ENCODE results near the gene CDK10. TPM values are rescaled to one million over a fixed set of nuclear protein-coding genes. Genes with fewer than 3 reads are reported as not detected.

CDK10 gene
- total RNA-seq, 6 experiments from 2014 or later = 45.5 to 61.7 (median 48.6) TPM

- Mint-ChIP-seq H3K36me3 (ENCODE audit: low read depth) (peaks cover 34% of the 10 kb centered on the region), H3K9me3 (no peaks in the 10 kb centered on the region), H3K4me3 (no peak overlapping the region), H3K27ac (no peak overlapping the region), H3K27me3 (ENCODE audit: insufficient read depth) (peaks cover 8% of the 10 kb centered on the region), H3K4me1 (ENCODE audit: low read depth) (no peaks in the 10 kb centered on the region)
- no peak for DNase-seq
- no peak for TF ChIP-seq CTCF (IDR thresholded peaks at IDR 0.05)
Measured at GRCh38 chr16:89729863-89730593, 43.5 kb downstream of the CDK10 start.

- TF ChIP-seq CTCF (IDR thresholded peaks at IDR 0.05) = no peak
- H3K36me3 Mint-ChIP-seq (ENCODE audit: low read depth) = peaks cover 40% of the 10 kb centered on the region
- H3K4me1 Mint-ChIP-seq (ENCODE audit: low read depth) = no peaks in the 10 kb centered on the region
- no peaks in the 10 kb centered on the region for H3K9me3 Mint-ChIP-seq
- peaks cover 8% of the 10 kb centered on the region for H3K27me3 Mint-ChIP-seq (ENCODE audit: insufficient read depth)
- H3K4me3 Mint-ChIP-seq = no peak overlapping the region
- no peak overlapping the region for H3K27ac Mint-ChIP-seq
- no peak for DNase-seq
Measured at GRCh38 chr16:89730610-89731234, 44.2 kb downstream of the CDK10 start.

GRCh38 chr16:89732142-89732917 is 45.8 kb downstream of the CDK10 start:
- Mint-ChIP-seq H3K36me3 (ENCODE audit: low read depth) (peaks cover 35% of the 10 kb centered on the region), H3K4me3 (no peak overlapping the region), H3K27ac (peak overlapping the region; percentile 36; the same call in 1 of the 2 replicates), H3K9me3 (no peaks in the 10 kb centered on the region), H3K4me1 (ENCODE audit: low read depth) (no peaks in the 10 kb centered on the region), H3K27me3 (ENCODE audit: insufficient read depth) (peaks cover 8% of the 10 kb centered on the region)
- TF ChIP-seq CTCF (IDR thresholded peaks at IDR 0.05) = no peak
- no peak for DNase-seq

- H3K9me3 Mint-ChIP-seq = no peaks in the 10 kb centered on the region
- H3K4me1 Mint-ChIP-seq (ENCODE audit: low read depth) = no peaks in the 10 kb centered on the region
- H3K4me3 Mint-ChIP-seq = no peak overlapping the region
- no peak for DNase-seq
- TF ChIP-seq CTCF (IDR thresholded peaks at IDR 0.05) = no peak
- H3K27me3 Mint-ChIP-seq (ENCODE audit: insufficient read depth) = peaks cover 8% of the 10 kb centered on the region
- peaks cover 35% of the 10 kb centered on the region for H3K36me3 Mint-ChIP-seq (ENCODE audit: low read depth)
- no peak overlapping the region for H3K27ac Mint-ChIP-seq
Measured at GRCh38 chr16:89732918-89733242, 46.4 kb downstream of the CDK10 start.

GRCh38 chr16:89733322-89733721 is 46.8 kb downstream of the CDK10 start:
- H3K4me3 Mint-ChIP-seq = no peak overlapping the region
- no peak for DNase-seq
- no peaks in the 10 kb centered on the region for H3K4me1 Mint-ChIP-seq (ENCODE audit: low read depth)
- H3K9me3 Mint-ChIP-seq = no peaks in the 10 kb centered on the region
- H3K36me3 Mint-ChIP-seq (ENCODE audit: low read depth) = peaks cover 35% of the 10 kb centered on the region
- no peak for TF ChIP-seq CTCF (IDR thresholded peaks at IDR 0.05)
- no peak overlapping the region for H3K27ac Mint-ChIP-seq
- H3K27me3 Mint-ChIP-seq (ENCODE audit: insufficient read depth) = peaks cover 8% of the 10 kb centered on the region
